Lower lobe of right lung (tissue), 2 donors: ENCODE data around the gene MCOLN1. TPM values are rescaled to one million over a fixed set of nuclear protein-coding genes. Genes with fewer than 3 reads are reported as not detected.

Source experiments
- ATAC-seq, 2 donors: fragments of 200-7000 bp; cut with Tn5 transposase; one replicate each; pipeline ENCODE4 v1.9.1; 2020 to 2022; ENCODE audit warnings: mild to moderate bottlenecking in 2 of 2, moderate library complexity in 2 of 2
- DNase-seq: peaks from one replicate; pipeline ENCODE4 v3.0.0-alpha.2; 2020
- H3K27ac ChIP-seq: fragments of 200-600 bp; one replicate; pipeline ENCODE4 v1.8.0; 2022
- H3K27me3 ChIP-seq: fragments of 200-600 bp; one replicate; pipeline ENCODE4 v1.8.0; 2022; ENCODE audit warnings: low read depth
- H3K36me3 ChIP-seq: fragments of 200-600 bp; one replicate; pipeline ENCODE4 v1.8.0; 2022; ENCODE audit warnings: mild to moderate bottlenecking
- H3K4me1 ChIP-seq: fragments of 200-600 bp; one replicate; pipeline ENCODE4 v1.8.0; 2022
- H3K4me3 ChIP-seq: fragments of 200-600 bp; one replicate; pipeline ENCODE4 v1.8.0; 2022; ENCODE audit warnings: mild to moderate bottlenecking
- H3K9me3 ChIP-seq: fragments of 200-600 bp; one replicate; pipeline ENCODE4 v1.8.0; 2022
- intact Hi-C: fragments of 100-400 bp; cut with DNase I; formaldehyde crosslinking; loops from one replicate; pipeline ENCODE4 v1.11.0; 2022
- total RNA-seq: library from RNA; stranded (reverse); fragmentation: NEBNext Ultra II Directional; extraction: Animal tissue kit (Norgen Biotek cat#: 25700); gene quantifications from one replicate; pipeline ENCODE4 v1.2.1, GENCODE V29; 2021
- TF ChIP-seq, protein P1 (sequence below): fragments of 200-600 bp; IDR thresholded peaks from one replicate; pipeline ENCODE4 v1.8.0; 2022; ENCODE audit warnings: antibody characterized with exemption, mild to moderate bottlenecking
- donor health status: DM: no; HTN: yes; CAD: no; lungs with severe emphysema.

MCOLN1 gene
- total RNA-seq, 1 donor from 2014 or later: 79.0 TPM

DNA sequence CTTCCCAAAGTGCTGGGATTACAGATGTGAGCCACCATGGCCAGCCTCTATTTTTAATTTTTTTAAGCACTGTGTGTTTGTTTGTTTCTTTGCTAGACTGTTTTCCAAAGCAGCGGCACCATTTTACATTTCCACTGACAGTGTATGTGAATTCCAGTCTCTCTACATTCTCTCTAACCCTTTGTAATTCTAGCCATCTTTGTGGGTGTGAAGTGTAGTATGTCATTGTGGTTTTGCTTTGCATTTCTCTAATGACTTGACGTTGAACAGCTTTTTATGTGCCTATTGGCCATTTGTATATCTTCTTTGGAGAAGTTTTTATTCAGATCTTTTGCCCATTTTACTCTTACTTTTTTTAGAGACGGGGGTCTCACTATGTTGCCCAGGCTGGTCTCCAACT is 24.7 kb downstream of the MCOLN1 start:
- Histone ChIP-seq H3K36me3 (peaks cover 66% of the 10 kb centered on the region), H3K4me3 (no peak overlapping the region), H3K27ac (no peak overlapping the region), H3K4me1 (peaks cover 9% of the 10 kb centered on the region), H3K27me3 (no peaks in the 10 kb centered on the region), H3K9me3 (no peaks in the 10 kb centered on the region)
- intact Hi-C loops: no loop called here
- TF ChIP-seq, protein P1, sequence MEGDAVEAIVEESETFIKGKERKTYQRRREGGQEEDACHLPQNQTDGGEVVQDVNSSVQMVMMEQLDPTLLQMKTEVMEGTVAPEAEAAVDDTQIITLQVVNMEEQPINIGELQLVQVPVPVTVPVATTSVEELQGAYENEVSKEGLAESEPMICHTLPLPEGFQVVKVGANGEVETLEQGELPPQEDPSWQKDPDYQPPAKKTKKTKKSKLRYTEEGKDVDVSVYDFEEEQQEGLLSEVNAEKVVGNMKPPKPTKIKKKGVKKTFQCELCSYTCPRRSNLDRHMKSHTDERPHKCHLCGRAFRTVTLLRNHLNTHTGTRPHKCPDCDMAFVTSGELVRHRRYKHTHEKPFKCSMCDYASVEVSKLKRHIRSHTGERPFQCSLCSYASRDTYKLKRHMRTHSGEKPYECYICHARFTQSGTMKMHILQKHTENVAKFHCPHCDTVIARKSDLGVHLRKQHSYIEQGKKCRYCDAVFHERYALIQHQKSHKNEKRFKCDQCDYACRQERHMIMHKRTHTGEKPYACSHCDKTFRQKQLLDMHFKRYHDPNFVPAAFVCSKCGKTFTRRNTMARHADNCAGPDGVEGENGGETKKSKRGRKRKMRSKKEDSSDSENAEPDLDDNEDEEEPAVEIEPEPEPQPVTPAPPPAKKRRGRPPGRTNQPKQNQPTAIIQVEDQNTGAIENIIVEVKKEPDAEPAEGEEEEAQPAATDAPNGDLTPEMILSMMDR: no peak
- DNase-seq (no peak), ATAC-seq (no peak)

DNA sequence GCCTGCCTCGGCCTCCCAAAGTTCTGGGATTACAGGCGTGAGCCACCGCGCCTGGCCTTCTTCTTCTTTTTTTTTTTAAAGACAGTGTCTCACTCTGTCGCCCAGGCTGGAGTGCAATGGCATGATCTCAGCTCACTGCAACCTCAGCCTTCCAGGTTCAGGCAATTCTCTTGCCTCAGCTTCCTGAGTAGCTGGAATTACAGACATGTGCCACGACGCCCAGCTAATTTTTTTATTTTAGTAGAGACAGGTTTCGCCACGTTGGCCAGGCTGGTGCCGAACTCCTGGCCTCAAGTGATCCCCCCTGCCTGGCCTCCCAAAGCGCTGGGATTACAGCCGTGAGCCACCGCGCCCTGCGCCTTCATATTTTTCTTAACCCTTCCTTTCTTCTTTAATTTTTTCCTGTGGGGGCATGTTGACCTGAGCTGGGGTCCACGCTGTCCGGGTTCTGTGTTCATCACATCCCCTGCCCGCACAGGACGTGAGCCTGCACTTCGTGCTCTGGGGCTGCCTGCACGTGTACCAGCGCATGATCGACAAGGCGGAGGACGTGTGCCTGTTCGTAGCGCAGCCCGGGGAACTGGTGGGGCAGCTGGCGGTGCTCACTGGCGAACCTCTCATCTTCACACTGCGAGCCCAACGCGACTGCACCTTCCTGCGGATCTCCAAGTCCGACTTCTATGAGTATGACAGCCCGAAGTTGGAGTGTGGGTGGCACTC is 27.2 kb downstream of the MCOLN1 start:
- DNase-seq (peak; percentile 44), ATAC-seq (no peak)
- Histone ChIP-seq H3K27me3 (no peaks in the 10 kb centered on the region), H3K4me1 (peaks cover 9% of the 10 kb centered on the region), H3K27ac (no peak overlapping the region), H3K9me3 (no peaks in the 10 kb centered on the region), H3K36me3 (peaks cover 63% of the 10 kb centered on the region), H3K4me3 (no peak overlapping the region)
- intact Hi-C loops: no loop called here
- TF ChIP-seq, protein P1: no peak

DNA sequence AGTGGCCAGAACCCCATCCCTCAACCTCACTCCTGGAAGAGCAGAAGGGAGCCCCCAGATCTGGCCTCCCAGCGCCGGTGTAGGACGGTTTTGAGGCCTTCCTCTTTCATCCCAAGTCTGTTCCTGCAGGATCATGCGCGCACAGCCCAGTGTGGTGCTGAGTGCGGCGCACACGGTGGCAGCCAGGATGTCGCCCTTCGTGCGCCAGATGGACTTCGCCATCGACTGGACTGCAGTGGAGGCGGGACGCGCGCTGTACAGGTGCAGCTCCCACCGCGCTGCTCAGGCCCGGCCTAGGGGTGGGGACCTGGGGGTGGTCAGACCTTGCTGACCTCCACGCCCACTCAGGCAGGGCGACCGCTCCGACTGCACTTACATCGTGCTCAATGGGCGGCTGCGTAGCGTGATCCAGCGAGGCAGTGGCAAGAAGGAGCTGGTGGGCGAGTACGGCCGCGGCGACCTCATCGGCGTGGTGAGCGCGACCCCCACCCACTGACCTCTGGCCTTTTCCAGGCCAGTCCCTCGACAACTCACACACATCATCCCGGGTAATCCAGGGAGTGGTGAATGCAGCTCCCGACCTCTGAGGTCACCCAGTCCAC is 27.8 kb downstream of the MCOLN1 start:
- DNase-seq (peak; percentile 53), ATAC-seq (peak; percentile 1)
- Histone ChIP-seq H3K4me3 (no peak overlapping the region), H3K36me3 (peaks cover 63% of the 10 kb centered on the region), H3K27me3 (no peaks in the 10 kb centered on the region), H3K9me3 (no peaks in the 10 kb centered on the region), H3K27ac (no peak overlapping the region), H3K4me1 (peaks cover 6% of the 10 kb centered on the region)
- intact Hi-C loops: no loop called here
- TF ChIP-seq, protein P1: no peak

- ATAC-seq (peak; percentile 92 to 95), DNase-seq (peak; percentile 88)
- Histone ChIP-seq H3K36me3 (peaks cover 64% of the 10 kb centered on the region), H3K27ac (no peak overlapping the region), H3K9me3 (no peaks in the 10 kb centered on the region), H3K27me3 (no peaks in the 10 kb centered on the region), H3K4me1 (no peaks in the 10 kb centered on the region), H3K4me3 (peak overlapping the region; percentile 44)
- TF ChIP-seq, protein P1: no peak
- intact Hi-C loops: no loop called here
Observed at GRCh38 chr19:7550987-7551761, 28.8 kb downstream of the MCOLN1 start.

- Histone ChIP-seq H3K9me3 (no peaks in the 10 kb centered on the region), H3K36me3 (peaks cover 75% of the 10 kb centered on the region), H3K27ac (no peak overlapping the region), H3K27me3 (no peaks in the 10 kb centered on the region), H3K4me3 (no peak overlapping the region), H3K4me1 (no peaks in the 10 kb centered on the region)
- intact Hi-C loops: no loop called here
- TF ChIP-seq, protein P1: no peak
- DNase-seq (no peak), ATAC-seq (no peak)
Observed at GRCh38 chr19:7552781-7553180, 30.4 kb downstream of the MCOLN1 start.
